ENCODE data around the gene RBM12.

The RBM12 gene

GRCh38 chr20:35618263-35619131 lies 46.2 kb downstream of the RBM12 start:
- no peak for DNase-seq

GRCh38 chr20:35617397-35618262 lies 47.1 kb downstream of the RBM12 start:
- no peak for DNase-seq

GRCh38 chr20:35616465-35617396 lies 48.0 kb downstream of the RBM12 start:
- DNase-seq, result peak; percentile 30

- DNase-seq, result peak; percentile 100
Measured at GRCh38 chr20:35615667-35616464, 48.8 kb downstream of the RBM12 start, which contains the start of gene SPAG4. TSS of gene SPAG4 (plus strand) at chr20:35615829. CDS start at chr20:35616004, 175 bp downstream.

GRCh38 chr20:35611482-35611881 lies 53.2 kb downstream of the RBM12 start:
- no peak for DNase-seq

- no peak for DNase-seq
Measured at GRCh38 chr20:35610833-35611427, 53.8 kb downstream of the RBM12 start.

- no peak for DNase-seq
Measured at GRCh38 chr20:35607003-35607735, 57.5 kb downstream of the RBM12 start.

- no peak for DNase-seq
Measured at GRCh38 chr20:35606127-35606526, 58.6 kb downstream of the RBM12 start.

- no peak for DNase-seq
Measured at GRCh38 chr20:35604449-35604747, 60.3 kb downstream of the RBM12 start.

GRCh38 chr20:35603695-35604448 lies 60.8 kb downstream of the RBM12 start:
- DNase-seq, result no peak

- no peak for DNase-seq
Measured at GRCh38 chr20:35602851-35603495, 61.7 kb downstream of the RBM12 start.

GRCh38 chr20:35601990-35602389 lies 62.7 kb downstream of the RBM12 start:
- DNase-seq, result no peak

- DNase-seq, result peak; percentile 71
Measured at GRCh38 chr20:35600993-35601973, 63.4 kb downstream of the RBM12 start.

- no peak for DNase-seq
Measured at GRCh38 chr20:35600176-35600992, 64.3 kb downstream of the RBM12 start.

GRCh38 chr20:35599776-35600120 lies 65.0 kb downstream of the RBM12 start:
- DNase-seq, result no peak

Measured in activated CD4-positive, alpha-beta T cell treated with anti-CD3 and anti-CD28 coated beads for 1 hour (primary cell).